Inferior parietal cortex (tissue), 1 donor: ENCODE measurements around the gene AGXT.

Experiments
- DNase-seq: peaks from one replicate; pipeline ENCODE4 v3.0.0-alpha.2; 2016; ENCODE audit errors: extremely low spot score

The AGXT gene

DNA sequence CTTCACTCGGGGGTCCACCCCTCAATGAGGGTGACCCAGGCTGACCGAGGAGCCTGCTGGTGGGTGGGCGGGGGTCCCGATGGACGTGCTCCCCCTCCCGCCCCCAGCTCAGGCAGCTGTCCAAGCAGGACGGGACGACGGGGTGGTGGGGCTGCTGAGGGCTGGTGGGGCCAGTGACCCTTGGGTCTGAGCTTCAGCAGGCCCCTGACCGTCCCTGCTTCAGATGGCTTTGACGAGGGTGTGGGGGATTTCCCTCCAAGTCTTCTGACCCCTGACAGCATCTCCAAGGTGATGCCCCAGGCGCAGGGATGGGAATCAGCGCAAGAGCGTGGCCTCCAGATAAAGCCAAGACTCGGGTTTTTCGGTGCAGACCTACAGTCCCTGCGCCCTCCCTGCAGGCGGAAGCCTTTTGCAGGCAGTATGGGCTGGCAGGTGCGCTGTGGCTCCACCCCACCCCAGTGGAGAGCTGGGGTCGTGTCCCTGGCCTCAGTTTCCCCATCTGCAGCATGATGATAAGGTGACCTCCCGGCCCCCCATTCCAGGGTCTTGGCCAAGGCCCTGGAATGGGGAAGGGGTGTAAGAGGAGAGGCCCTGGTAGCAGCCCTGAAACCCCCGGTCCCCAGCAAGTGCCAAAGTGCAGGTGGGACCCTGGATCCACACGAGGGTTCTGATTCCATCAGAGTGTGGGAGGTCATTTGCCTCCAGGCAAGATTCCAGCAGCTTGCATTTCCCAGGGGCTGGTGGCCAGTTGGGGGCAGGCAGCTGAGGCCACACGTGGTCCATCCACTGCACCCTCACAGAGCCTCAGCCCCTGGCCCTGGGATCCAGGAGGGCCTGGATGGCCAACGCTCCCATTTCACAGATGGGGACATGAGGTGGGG lies 46.3 kb downstream of the AGXT start:
- no peak for DNase-seq

DNA sequence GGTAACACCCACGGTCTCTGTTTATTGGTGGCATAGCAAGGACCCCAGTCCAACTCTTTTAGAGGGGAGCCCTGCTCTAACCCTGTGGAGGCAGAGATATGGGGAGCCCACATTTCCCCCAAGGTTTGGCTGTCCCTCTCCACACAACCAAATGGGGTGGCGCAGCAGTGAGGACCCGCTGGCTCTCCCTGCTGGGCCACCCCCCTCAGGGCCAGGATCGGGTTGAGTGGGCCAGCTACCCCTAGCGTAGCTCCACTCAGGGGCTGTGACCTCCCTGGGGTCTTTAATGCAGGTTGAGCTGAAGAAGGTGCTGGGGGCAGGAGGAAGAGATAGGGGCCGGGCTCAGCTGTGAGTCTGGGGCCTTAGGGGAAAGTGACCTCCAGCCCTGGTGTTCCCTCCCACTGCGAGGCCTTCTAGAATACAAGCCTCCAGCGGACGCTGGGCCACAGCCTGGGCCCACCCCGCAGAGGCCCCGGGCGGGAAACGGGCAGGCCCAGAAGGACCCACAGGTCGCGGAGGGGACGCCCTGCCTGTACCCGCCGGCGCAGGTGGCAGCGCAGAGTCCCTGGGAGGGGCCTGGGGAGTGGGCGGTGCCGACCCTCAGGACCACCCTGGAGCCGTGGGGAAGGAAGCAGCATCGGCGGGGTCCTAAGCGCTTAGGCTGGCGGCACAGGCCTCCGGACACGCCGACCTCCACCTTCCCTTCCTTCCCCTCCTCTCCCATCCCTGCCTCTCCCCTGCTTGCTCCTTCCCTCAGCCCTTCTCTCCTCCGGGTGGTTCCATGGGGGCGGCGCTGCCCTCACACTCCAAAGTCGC lies 47.1 kb downstream of the AGXT start:
- no peak for DNase-seq

DNA sequence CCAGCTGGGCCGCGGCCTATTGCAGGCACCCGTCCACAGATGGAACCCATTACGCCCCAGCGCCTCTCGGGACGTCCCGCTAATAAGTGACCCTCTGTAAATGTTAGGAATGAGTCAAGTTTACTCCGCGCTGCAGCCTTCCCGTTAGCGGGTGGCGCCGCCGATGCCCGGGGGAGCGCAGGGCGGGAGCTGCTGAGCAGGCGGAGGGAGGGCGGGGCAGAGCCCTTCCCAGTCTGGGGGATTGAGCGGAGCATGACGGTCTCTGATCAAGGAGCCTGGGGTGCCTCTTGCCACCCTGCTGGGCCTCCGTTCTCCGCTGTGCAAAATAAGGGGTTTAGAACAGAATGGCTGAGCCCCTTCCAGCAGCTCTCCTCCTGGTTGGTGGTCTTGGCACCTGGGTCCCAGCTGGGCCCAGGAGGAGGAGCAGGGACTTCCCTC lies 48.0 kb downstream of the AGXT start:
- DNase-seq = no peak

DNA sequence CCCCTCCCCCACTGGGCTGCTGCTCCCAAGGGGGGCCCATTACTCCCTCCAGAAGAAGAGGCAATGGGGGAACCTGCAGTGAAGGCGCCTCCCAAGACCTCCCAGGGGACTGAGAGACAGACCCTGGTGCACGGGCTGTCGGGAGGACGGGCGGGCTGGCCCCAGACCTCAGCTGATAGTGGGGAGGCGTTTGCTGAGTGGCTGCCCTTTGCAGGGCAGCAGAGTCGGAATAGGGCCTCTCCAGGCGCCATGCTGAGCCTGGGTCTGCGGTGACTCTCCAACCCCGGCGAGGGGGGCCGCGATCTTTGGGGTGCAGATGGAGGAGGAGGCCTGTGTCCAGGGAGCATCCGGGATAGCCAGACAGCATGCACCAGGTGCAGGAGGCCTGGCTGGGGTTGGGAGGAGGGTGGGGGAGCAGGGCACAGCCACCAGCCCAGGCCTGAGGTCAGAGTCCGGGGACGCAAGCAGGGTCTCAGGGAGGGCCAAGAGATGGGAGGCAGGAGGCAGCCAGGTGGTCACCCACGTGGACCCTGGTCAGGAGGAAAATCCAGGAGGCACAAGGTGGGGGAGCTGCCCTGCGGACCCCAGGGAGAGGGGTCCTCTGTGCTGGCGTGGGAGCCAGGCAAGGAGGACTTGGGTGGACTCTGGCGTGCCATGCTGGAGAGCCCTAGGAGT lies 48.5 kb downstream of the AGXT start:
- no peak for DNase-seq

DNA sequence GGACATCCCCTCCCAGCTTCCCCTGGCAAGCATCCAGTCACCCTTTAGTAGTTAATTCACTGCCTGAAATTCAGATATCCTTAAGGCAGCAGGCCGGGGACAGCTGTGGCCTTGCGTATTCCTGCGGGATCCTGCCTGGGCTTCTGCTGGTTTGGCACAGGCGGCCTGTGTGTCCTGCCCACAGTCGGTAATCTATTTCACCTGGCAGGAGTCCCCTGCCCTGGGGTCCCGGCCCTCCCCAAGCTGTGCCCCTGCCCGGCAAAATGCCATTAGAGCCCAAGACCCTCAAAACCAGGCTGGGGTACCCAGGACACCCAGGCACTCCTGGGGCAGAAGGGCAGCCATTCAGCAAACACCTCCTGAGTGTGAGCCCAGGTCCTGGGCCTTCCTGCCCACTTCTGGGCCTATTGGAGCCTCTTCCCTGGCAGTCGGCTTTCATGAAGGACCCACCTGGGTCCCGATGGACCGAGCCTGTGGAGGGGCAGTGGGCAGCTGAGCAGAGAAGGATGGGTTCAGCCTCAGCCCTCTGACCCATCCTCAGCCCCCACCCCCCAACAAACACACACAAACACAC lies 49.1 kb downstream of the AGXT start:
- DNase-seq = no peak

DNA sequence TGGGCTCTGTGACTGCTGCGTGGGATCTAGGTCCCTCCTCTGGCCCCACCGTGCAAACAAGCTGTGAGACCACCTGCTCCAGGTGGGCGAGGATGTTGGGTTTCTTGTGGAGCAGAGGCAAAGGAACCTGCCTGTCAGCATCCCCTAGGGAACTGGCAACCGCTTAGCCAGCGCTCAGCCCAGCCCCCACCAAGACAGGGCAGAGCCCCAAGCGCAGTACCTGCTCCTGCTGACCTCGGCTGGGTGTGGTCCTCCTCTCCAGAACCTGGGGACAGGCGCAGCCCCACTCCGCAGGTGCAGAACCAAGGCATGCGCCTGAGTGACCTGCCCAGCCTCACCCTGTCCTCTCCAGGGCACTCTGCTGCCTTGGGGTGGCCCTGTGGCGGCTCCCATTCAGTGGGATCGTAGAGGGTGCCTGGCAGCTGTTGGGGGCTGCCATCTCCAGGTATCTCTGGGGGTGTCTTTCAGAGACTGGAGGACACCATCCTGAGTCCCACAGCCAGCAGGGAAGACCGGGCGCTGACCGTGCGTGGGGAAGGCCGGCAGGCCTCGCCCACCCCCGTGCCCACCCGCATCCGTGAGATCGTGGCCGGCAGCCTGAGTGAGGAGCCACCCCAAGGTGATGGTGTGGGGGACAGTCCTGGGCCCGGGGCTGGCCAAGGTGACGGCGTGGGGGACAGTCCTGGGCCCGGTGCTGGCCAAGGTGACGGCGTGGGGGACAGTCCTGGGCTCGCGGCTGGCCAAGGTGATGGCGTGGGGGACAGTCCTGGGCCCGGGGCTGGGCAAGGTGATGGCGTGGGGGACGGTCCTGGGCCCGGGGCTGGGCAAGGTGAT lies 49.9 kb downstream of the AGXT start:
- DNase-seq = no peak

DNA sequence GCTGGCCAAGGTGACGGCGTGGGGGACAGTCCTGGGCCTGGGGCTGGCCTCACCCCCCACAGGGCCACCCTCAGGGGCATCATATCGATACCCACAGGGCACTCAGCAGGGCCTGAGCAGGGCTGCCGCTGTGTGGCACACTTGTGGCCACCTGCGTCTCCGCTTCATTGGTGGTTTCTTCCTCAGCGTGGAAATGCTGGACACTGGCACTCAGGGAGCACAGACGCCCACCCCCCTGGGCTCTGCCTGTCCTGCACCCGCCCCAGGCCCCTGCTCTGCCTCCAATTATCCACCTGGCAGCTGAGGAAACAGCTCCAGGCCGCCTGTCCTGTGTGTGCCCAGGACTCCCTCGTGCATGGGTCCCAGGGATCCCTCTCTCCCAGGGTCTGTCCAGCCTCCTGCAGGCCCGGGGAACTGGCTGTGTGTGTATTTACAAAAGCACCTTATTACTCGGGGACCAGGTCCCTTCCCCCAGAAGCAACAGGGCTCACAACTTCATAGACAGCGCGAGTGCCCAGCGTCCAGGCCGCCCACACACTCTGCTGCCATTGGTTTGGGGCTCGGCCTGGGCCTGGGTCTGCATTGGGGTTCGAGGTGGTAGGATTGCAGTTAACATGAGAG lies 50.6 kb downstream of the AGXT start:
- no peak for DNase-seq

DNA sequence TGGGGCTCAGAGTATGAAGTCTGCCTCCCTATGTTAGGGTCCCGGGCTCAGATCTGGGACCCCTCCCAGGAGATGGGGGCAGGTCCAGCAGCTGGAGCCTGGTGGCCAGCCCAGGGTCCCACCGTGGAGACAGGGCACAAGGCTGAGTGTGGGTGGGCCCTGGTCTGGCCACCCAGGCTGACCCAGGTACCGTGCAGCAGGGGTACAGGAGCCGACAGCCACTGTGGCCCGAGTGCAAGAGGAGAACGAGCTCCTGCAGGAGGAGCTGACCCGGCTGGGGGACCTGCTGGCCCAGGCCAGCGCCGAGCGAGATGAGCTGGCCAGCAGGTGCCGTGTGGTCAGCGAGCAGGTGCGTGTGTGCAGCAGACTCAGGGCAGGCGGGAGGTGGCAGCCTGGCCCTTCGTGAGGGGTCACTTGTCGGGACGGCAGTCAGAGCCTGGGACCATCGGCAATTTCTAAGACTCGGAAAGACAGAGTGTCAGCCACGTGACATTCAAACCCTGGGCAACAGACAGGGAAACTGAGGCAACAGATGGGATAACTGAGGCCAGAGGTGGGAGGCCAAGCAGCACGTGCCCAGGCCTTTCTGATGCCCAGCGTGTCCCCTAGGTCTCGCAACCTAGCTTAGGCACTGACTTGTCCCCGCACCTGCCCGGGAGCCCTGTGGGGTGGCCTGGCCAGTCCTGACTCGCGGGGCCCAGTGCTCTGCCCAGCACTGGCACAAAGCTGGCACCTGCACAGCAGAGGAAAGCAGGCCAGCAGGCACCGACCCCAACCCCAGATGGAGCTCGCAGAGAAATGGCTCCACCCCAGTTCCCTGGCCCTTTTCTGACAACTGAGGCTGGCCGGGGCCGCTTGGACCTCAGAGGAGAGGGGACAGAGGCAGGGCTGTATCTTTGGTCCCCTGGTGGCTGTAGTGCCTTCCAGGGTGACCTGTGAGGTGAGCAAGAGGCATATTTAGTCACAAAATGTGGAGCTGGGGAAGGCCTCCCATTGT lies 51.5 kb downstream of the AGXT start:
- DNase-seq = no peak

- DNase-seq = no peak
Measured at GRCh38 chr2:240920783-240921231, 52.2 kb downstream of the AGXT start.

- DNase-seq = no peak
Measured at GRCh38 chr2:240921311-240921994, 52.8 kb downstream of the AGXT start.

DNA sequence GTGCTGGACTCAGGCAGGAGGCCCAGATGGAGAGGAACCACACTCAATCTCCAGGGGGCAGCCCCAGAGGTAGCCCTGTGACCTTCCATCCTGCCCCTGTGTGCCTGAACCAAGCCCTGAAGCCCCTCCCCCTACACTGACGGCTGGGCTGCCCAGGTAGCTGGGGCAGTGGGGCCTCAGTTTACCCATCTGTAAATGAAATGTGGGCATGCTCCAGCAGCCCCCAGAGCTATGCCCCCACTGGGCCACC lies 53.3 kb downstream of the AGXT start:
- DNase-seq = no peak

GRCh38 chr2:240922245-240922981 lies 53.8 kb downstream of the AGXT start:
- no peak for DNase-seq

DNA sequence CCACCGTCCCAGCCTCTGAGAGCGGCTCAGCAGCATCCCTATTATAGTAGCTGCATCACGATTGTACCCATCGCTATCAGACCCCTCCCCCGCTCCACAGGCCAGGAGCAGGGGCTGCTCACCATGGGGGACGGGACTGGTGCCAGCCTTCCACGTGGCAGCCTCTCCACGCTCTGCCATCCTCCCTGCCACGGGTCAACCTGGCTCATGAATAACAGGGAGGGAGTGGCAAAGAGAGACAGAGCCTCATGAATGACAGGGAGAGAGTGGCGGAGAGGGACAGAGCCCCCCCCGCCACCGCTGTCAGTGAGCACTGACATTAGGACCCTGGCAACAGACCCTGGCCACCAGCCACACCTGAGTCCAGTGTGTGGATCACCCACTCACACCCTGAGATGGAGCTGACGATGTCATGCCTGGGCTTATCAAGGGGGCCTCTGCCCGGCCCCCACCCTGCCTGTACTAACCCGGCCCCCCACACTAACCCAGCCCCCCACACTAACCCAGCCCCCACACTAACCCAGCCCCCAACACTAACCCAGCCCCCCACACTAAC lies 54.4 kb downstream of the AGXT start:
- DNase-seq = no peak

DNA sequence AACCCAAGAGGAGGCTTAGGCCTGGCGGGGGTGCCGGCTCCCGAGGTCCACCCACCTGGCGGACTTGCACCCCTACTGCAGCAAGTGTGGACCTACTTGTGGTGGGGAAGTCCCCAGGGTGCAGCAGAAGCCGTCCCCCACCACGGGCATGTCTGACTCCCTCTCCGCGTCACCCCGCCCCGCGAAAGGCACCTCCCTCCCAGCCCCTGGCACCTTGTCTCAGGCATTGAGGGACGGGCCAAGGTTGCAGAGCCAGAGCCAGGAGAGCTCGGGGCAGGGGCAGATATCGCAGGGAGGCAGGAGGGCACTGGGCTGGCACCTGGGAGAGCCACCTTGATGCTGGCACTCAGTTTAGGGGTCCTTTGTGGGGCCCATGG lies 56.6 kb downstream of the AGXT start:
- DNase-seq = no peak

GRCh38 chr2:240925568-240926515 lies 57.2 kb downstream of the AGXT start:
- no peak for DNase-seq

- no peak for DNase-seq
Measured at GRCh38 chr2:240926516-240927389, 58.1 kb downstream of the AGXT start.
